Measurements from ENCODE around the gene PCSK4.

- TF ChIP-seq CTCF (IDR thresholded peaks at IDR 0.05) (no peak), POLR2A (IDR thresholded peaks at IDR 0.05) (no peak), POLR2AphosphoS5 (IDR thresholded peaks at IDR 0.05; ENCODE audit: insufficient read depth in 1 of 2, low read depth in 1 of 2) (peak; percentile 86 to 90)
Measured at GRCh38 chr19:1507763-1508506, 17.8 kb upstream of the PCSK4 start.

All from vagina (tissue), 2 donors.